OCI-LY1 (cell line): Measurements from ENCODE around the gene PC.

Source experiments
- EZH2 ChIP-seq: fragments of 200-600 bp; sonication (generic), shearing (Covaris generic); IDR thresholded peaks from 2 replicates; pipeline ENCODE4 v1.8.0; 2017; ENCODE audit warnings: borderline replicate concordance, mixed run types, mild to moderate bottlenecking, antibody characterized with exemption, low read length, moderate library complexity, mixed read lengths
- TF ChIP-seq, protein P1 (sequence below): fragments of 200-600 bp; sonication (generic), shearing (Covaris generic); IDR thresholded peaks from 2 replicates; pipeline ENCODE4 v1.5.1; 2017; ENCODE audit warnings: mild to moderate bottlenecking, antibody characterized with exemption, low read length, moderate library complexity, mixed read lengths

DNA sequence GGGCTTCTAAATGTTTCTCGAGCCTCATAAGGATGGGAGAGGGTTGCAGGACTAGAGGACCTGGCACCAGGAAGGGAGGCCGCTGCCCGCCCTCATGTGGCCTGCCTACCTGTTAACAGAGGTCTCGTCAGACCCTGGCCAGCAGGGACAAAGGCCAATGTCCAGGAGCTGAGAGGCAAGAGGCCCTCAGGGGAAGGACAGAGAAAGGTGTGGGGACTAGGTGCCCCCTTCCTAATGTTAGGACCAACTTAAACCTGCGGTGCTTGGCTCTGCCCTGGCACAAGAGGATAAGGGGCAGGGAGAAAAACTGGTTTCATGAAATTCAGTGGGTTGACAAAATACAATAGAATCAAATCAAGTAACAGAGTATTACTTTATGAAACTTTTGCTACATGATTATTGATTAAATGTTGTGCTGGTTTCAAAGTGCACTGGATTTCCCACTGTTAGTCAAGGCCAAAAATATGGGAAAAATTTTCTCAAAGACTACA is 44.8 kb upstream of the PC start:
- no peak for TF ChIP-seq EZH2
- TF ChIP-seq, protein P1, sequence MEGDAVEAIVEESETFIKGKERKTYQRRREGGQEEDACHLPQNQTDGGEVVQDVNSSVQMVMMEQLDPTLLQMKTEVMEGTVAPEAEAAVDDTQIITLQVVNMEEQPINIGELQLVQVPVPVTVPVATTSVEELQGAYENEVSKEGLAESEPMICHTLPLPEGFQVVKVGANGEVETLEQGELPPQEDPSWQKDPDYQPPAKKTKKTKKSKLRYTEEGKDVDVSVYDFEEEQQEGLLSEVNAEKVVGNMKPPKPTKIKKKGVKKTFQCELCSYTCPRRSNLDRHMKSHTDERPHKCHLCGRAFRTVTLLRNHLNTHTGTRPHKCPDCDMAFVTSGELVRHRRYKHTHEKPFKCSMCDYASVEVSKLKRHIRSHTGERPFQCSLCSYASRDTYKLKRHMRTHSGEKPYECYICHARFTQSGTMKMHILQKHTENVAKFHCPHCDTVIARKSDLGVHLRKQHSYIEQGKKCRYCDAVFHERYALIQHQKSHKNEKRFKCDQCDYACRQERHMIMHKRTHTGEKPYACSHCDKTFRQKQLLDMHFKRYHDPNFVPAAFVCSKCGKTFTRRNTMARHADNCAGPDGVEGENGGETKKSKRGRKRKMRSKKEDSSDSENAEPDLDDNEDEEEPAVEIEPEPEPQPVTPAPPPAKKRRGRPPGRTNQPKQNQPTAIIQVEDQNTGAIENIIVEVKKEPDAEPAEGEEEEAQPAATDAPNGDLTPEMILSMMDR = no peak
